ENCODE results near the gene SVIL. TPM values are rescaled to one million over a fixed set of nuclear protein-coding genes. Genes with fewer than 3 reads are reported as not detected.
"Not testable (repeated sequence)": the region's sequence is repeated elsewhere in the genome, so short reads cannot be mapped to it uniquely, and the experiment has no call there.

SVIL gene
- total RNA-seq, 3 donors from 2014 or later (not counting 1 experiment from before 2014, with no cell fraction given): 24.9 to 57.2 (median 33.5) TPM

GRCh38 chr10:29461042-29461441 is 173.7 kb downstream of the SVIL start:
- Histone ChIP-seq H3K36me3 (ENCODE audit: control insufficient read depth, insufficient read depth, low read length) (peaks cover 30% of the 10 kb centered on the region), H3K4me1 (ENCODE audit: control insufficient read depth, insufficient read depth, low read length) (no peaks in the 10 kb centered on the region), H3K27me3 (ENCODE audit: control insufficient read depth, insufficient read depth, low read length) (no peaks in the 10 kb centered on the region), H3K9me3 (ENCODE audit: control insufficient read depth, insufficient read depth, low read length) (peaks cover 13% of the 10 kb centered on the region), H3K4me3 (ENCODE audit: low read length) (no peak overlapping the region), H3K27ac (ENCODE audit: low read length) (no peak overlapping the region)
- H3K9me3 Mint-ChIP-seq: peaks cover 0 to 3% of the 10 kb centered on the region in 2 donors
- H3K27me3 Mint-ChIP-seq (ENCODE audit: low read depth in 2 of 2): no peaks in the 10 kb centered on the region
- intact Hi-C loops (cut with micrococcal nuclease): no loop called here
- TF ChIP-seq, protein P1, sequence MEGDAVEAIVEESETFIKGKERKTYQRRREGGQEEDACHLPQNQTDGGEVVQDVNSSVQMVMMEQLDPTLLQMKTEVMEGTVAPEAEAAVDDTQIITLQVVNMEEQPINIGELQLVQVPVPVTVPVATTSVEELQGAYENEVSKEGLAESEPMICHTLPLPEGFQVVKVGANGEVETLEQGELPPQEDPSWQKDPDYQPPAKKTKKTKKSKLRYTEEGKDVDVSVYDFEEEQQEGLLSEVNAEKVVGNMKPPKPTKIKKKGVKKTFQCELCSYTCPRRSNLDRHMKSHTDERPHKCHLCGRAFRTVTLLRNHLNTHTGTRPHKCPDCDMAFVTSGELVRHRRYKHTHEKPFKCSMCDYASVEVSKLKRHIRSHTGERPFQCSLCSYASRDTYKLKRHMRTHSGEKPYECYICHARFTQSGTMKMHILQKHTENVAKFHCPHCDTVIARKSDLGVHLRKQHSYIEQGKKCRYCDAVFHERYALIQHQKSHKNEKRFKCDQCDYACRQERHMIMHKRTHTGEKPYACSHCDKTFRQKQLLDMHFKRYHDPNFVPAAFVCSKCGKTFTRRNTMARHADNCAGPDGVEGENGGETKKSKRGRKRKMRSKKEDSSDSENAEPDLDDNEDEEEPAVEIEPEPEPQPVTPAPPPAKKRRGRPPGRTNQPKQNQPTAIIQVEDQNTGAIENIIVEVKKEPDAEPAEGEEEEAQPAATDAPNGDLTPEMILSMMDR (IDR thresholded peaks at IDR 0.05): no peak
- 91% methylated on average over 5 of the region's 5 CpGs for WGBS (ENCODE audit: insufficient coverage)
- no peak for ATAC-seq
- peaks cover 36% of the 10 kb centered on the region for H3K36me3 Mint-ChIP-seq
- no peak overlapping the region for H3K4me3 Mint-ChIP-seq
- no peaks in the 10 kb centered on the region for H3K4me1 Mint-ChIP-seq
- DNase-seq: no peak
- no peak overlapping the region for H3K27ac Mint-ChIP-seq

- H3K9me3 ChIP-seq (ENCODE audit: control insufficient read depth, insufficient read depth, low read length): peaks cover 13% of the 10 kb centered on the region
- H3K4me1 Mint-ChIP-seq; DNase-seq; H3K27ac ChIP-seq (ENCODE audit: low read length); H3K4me3 ChIP-seq (ENCODE audit: low read length); H3K27ac Mint-ChIP-seq; H3K27me3 ChIP-seq (ENCODE audit: control insufficient read depth, insufficient read depth, low read length); H3K4me1 ChIP-seq (ENCODE audit: control insufficient read depth, insufficient read depth, low read length); H3K9me3 Mint-ChIP-seq; H3K27me3 Mint-ChIP-seq (ENCODE audit: low read depth in 2 of 2); intact Hi-C loops (cut with micrococcal nuclease); ATAC-seq; H3K4me3 Mint-ChIP-seq: not testable (repeated sequence)
- H3K36me3 ChIP-seq (ENCODE audit: control insufficient read depth, insufficient read depth, low read length): peaks cover 15% of the 10 kb centered on the region
- 92% methylated on average over 19 of the region's 24 CpGs for WGBS (ENCODE audit: insufficient coverage)
- peaks cover 37% of the 10 kb centered on the region for H3K36me3 Mint-ChIP-seq
Observed at GRCh38 chr10:29458190-29458589, 176.6 kb downstream of the SVIL start.

- Mint-ChIP-seq H3K4me3 (no peak overlapping the region), H3K27ac (no peak overlapping the region), H3K36me3 (peaks cover 13% of the 10 kb centered on the region), H3K4me1 (no peaks in the 10 kb centered on the region), H3K27me3 (ENCODE audit: low read depth in 2 of 2) (no peaks in the 10 kb centered on the region), H3K9me3 (no peaks in the 10 kb centered on the region)
- DNase-seq (no peak), ATAC-seq (no peak)
- WGBS (ENCODE audit: insufficient coverage): 98% methylated on average over 6 of the region's 7 CpGs
- Histone ChIP-seq H3K27ac (ENCODE audit: low read length) (no peak overlapping the region), H3K4me3 (ENCODE audit: low read length) (no peak overlapping the region), H3K36me3 (ENCODE audit: control insufficient read depth, insufficient read depth, low read length) (peaks cover 4% of the 10 kb centered on the region), H3K9me3 (ENCODE audit: control insufficient read depth, insufficient read depth, low read length) (peaks cover 3% of the 10 kb centered on the region), H3K4me1 (ENCODE audit: control insufficient read depth, insufficient read depth, low read length) (no peaks in the 10 kb centered on the region), H3K27me3 (ENCODE audit: control insufficient read depth, insufficient read depth, low read length) (no peaks in the 10 kb centered on the region)
- TF ChIP-seq, protein P1 (IDR thresholded peaks at IDR 0.05): no peak
- intact Hi-C loops (cut with micrococcal nuclease): no loop called here
Observed at GRCh38 chr10:29455095-29455494, 179.7 kb downstream of the SVIL start.

- intact Hi-C loops (cut with micrococcal nuclease): no loop called here
- TF ChIP-seq, protein P1 (IDR thresholded peaks at IDR 0.05): no peak
- H3K9me3 ChIP-seq (ENCODE audit: control insufficient read depth, insufficient read depth, low read length): no peaks in the 10 kb centered on the region
- Mint-ChIP-seq H3K36me3 (peaks cover 6% of the 10 kb centered on the region), H3K27me3 (ENCODE audit: low read depth in 2 of 2) (no peaks in the 10 kb centered on the region), H3K9me3 (no peaks in the 10 kb centered on the region), H3K4me3 (no peak overlapping the region), H3K4me1 (peaks cover under 1 to 2% of the 10 kb centered on the region in 2 donors), H3K27ac (no peak overlapping the region)
- 82% methylated on average over 4 of the region's 4 CpGs for WGBS (ENCODE audit: insufficient coverage)
- no peak overlapping the region for H3K27ac ChIP-seq (ENCODE audit: low read length)
- no peak for DNase-seq
- no peak overlapping the region for H3K4me3 ChIP-seq (ENCODE audit: low read length)
- H3K36me3 ChIP-seq (ENCODE audit: control insufficient read depth, insufficient read depth, low read length): peaks cover 3% of the 10 kb centered on the region
- ATAC-seq: no peak
- H3K27me3 ChIP-seq (ENCODE audit: control insufficient read depth, insufficient read depth, low read length): no peaks in the 10 kb centered on the region
- no peaks in the 10 kb centered on the region for H3K4me1 ChIP-seq (ENCODE audit: control insufficient read depth, insufficient read depth, low read length)
Observed at GRCh38 chr10:29454250-29454649, 180.5 kb downstream of the SVIL start.

All from natural killer cell (primary cell).